K562 (cell line): ENCODE results near the gene GPR162. TPM values are rescaled to one million over a fixed set of nuclear protein-coding genes. Genes with fewer than 3 reads are reported as not detected.

Source experiments
- ARNT ChIP-seq, 2 experiments: fragments of 450-650 bp; IDR thresholded peaks; 2 replicates each; pipeline ENCODE4 v1.6.1; 2016; ENCODE audit warnings: mild to moderate bottlenecking in 1 of 2
- BCOR ChIP-seq: fragments of 450-650 bp; IDR thresholded peaks from 2 replicates; pipeline ENCODE4 v1.6.1; 2016
- ELF2 ChIP-seq: fragments of 250-450 bp; sonication (Bioruptor Pico); IDR thresholded peaks from 2 replicates; pipeline ENCODE4 v1.5.0; 2021; ENCODE audit warnings: mild to moderate bottlenecking
- FOXM1 ChIP-seq, 2 experiments: fragments of 450-650 bp in 1 of 2; sonication (generic) in 1 of 2; formaldehyde crosslinking in 1 of 2; IDR thresholded peaks; 2 replicates each; pipeline versions ENCODE4 v1.6.1 to v1.9.0; 2017 to 2022; ENCODE audit warnings: low read depth in 2 of 2, mild to moderate bottlenecking in 2 of 2, missing genetic modification reagents in 1 of 2, moderate library complexity in 1 of 2
- GATAD2B ChIP-seq: fragments of 450-650 bp; IDR thresholded peaks from 2 replicates; pipeline ENCODE4 v1.6.1; 2017; ENCODE audit warnings: mild to moderate bottlenecking, borderline replicate concordance
- HCFC1 ChIP-seq: IDR thresholded peaks from 2 replicates; pipeline ENCODE4 v1.6.1; 2012; ENCODE audit warnings: low read depth, low read length, improper control_type of control experiment
- HDAC2 ChIP-seq: fragments of 450-650 bp; IDR thresholded peaks from 2 replicates; pipeline ENCODE4 v1.6.1; 2016; ENCODE audit warnings: mild to moderate bottlenecking
- MYC ChIP-seq, 2 experiments: fragments of 250-450 bp in 1 of 2; sonication (Bioruptor Pico) in 1 of 2; IDR thresholded peaks; 2 replicates each; pipeline versions ENCODE4 v1.5.1 to v1.6.1; 2012 to 2021; ENCODE audit warnings: low read depth in 2 of 2, borderline replicate concordance in 1 of 2, improper control_type of control experiment in 1 of 2, low read length in 1 of 2, mild to moderate bottlenecking in 1 of 2, moderate library complexity in 1 of 2
- ZFX ChIP-seq: sonication (generic); formaldehyde crosslinking; IDR thresholded peaks from 2 replicates; pipeline ENCODE4 v1.8.0; 2022; ENCODE audit warnings: mild to moderate bottlenecking, missing genetic modification reagents, moderate library complexity
- ZNF140 ChIP-seq: fragments of 250-450 bp; sonication (Bioruptor Pico); IDR thresholded peaks from 2 replicates; pipeline ENCODE4 v1.8.0; 2021; ENCODE audit warnings: moderate library complexity, mild to moderate bottlenecking, inconsistent platforms
- polyA plus RNA-seq, 8 experiments: library from polyadenylated mRNA; depleted of rRNA in 4 of 8; stranded (reverse) in 5 of 8; unstranded in 3 of 8; fragments of >200 nt; fragmentation: Nextera tagmentation in 2 of 8; fragmentation: Illumina TruSeq in 1 of 8; extraction: Ambion mirVana in 2 of 8; extraction: Trizol in 1 of 8; gene quantifications; 2 replicates each; pipeline versions ENCODE4 v1.2.1 to v1.2.3, GENCODE V29; 2011 to 2014; ENCODE audit warnings: inconsistent platforms in 1 of 8, missing spikeins in 1 of 8
- total RNA-seq, 7 experiments: library from RNA; depleted of rRNA in 6 of 7; stranded (reverse); fragments of >200 nt in 6 of 7; fragmentation: Illumina TruSeq in 2 of 7; extraction: Trizol in 2 of 7; gene quantifications; 2 replicates each; pipeline versions ENCODE4 v1.2.1 to v1.2.3, GENCODE V29; 2011 to 2021; ENCODE audit warnings: low replicate concordance in 1 of 7
- TF ChIP-seq, protein P1 (sequence below): fragments of 250-450 bp; sonication (Bioruptor Pico); IDR thresholded peaks from 2 replicates; pipeline ENCODE4 v1.5.0; 2021; ENCODE audit warnings: mild to moderate bottlenecking, borderline replicate concordance
- TF ChIP-seq, protein P2 (sequence below): IDR thresholded peaks from 3 replicates; pipeline ENCODE4 v1.6.1; 2011; ENCODE audit warnings: borderline replicate concordance, mild to moderate bottlenecking; ENCODE audit not compliant: insufficient read length, insufficient read depth
- TF ChIP-seq, protein P3 (sequence below): fragments of 250-450 bp; sonication (Bioruptor Pico); IDR thresholded peaks from 2 replicates; pipeline ENCODE4 v1.8.0; 2022; ENCODE audit warnings: inconsistent platforms

The GPR162 gene
- total and polyA plus RNA-seq, 9 of the 15 experiments (the other 6 are each of a cell fraction or from before 2014, with no cell fraction given), result 0.65 to 1.8 (median 1.1) TPM; not detected in 2

DNA sequence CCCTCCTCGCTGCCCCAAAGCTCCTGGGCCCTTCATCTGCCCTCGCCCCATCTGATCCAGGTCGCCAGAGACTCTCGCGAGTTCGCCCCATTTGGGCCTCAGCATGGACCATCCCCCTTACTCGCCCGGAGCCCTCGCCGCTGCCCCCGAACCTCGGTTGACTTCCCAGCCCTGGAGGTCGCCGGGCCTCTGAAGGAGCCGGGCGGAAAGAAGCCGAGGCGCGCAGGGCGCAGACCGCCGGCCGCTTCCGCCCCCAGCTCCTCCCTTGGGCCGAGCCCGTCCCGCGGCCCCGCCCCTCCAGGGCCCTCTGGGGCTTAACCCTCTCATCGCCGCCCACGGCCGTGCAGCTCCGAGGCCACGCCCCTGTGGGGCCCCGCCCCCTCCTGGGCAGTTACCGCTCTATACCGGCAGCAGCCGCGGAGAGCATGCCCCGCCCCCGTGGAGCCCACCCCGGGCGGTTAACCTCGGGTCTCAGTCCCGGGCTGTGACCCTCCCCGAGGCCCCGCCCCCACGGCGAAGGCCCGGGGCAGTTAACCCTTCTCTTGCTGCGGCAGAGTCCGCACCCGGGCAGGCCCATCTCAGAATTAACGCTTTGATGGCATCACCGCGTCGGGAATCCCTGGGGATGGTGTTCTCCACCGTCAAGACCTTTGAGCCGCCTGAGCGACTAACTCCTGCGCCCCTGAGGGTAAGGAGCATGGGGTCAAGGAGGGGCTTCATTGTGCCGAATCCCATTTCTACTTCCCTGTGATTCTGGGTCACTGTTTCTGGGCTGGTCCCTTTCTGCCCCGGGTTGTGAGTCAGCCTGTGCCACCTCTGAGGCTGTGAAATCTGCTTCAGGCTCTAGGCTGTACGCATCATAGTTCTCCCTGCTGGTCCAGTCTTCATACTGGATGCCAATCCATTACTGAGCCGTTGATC, 51.7 kb downstream of the GPR162 start, which contains the start of gene SPSB2 (continued):
- TF ChIP-seq ARNT (IDR thresholded peaks at IDR 0.05) (no peak), FOXM1 (IDR thresholded peaks at IDR 0.05; ENCODE audit: low read depth) (no peak), FOXM1 (CRISPR knock-in tag; IDR thresholded peaks at IDR 0.05; ENCODE audit: low read depth) (no peak), GATAD2B (no peak), ZNF140 (CRISPR knock-in tag) (no peak), ZFX (peak; percentile 49; the same call in 1 of the 2 replicates), BCOR (no peak), MYC (IDR thresholded peaks at IDR 0.05; ENCODE audit: low read depth, low read length) (no peak; the same call in 1 of the 2 replicates), MYC (CRISPR knock-in tag; IDR thresholded peaks at IDR 0.05; ENCODE audit: borderline replicate concordance, low read depth) (no peak), HCFC1 (peak; percentile 26; the same call in 1 of the 2 replicates), HDAC2 (no peak), ELF2 (CRISPR knock-in tag) (no peak)
- TF ChIP-seq, protein P1, sequence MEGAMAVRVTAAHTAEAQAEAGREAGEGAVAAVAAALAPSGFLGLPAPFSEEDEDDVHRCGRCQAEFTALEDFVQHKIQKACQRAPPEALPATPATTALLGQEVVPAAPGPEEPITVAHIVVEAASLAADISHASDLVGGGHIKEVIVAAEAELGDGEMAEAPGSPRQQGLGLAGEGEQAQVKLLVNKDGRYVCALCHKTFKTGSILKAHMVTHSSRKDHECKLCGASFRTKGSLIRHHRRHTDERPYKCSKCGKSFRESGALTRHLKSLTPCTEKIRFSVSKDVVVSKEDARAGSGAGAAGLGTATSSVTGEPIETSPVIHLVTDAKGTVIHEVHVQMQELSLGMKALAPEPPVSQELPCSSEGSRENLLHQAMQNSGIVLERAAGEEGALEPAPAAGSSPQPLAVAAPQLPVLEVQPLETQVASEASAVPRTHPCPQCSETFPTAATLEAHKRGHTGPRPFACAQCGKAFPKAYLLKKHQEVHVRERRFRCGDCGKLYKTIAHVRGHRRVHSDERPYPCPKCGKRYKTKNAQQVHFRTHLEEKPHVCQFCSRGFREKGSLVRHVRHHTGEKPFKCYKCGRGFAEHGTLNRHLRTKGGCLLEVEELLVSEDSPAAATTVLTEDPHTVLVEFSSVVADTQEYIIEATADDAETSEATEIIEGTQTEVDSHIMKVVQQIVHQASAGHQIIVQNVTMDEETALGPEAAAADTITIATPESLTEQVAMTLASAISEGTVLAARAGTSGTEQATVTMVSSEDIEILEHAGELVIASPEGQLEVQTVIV (CRISPR knock-in tag), result no peak
- TF ChIP-seq, protein P2, sequence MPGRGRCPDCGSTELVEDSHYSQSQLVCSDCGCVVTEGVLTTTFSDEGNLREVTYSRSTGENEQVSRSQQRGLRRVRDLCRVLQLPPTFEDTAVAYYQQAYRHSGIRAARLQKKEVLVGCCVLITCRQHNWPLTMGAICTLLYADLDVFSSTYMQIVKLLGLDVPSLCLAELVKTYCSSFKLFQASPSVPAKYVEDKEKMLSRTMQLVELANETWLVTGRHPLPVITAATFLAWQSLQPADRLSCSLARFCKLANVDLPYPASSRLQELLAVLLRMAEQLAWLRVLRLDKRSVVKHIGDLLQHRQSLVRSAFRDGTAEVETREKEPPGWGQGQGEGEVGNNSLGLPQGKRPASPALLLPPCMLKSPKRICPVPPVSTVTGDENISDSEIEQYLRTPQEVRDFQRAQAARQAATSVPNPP, result no peak
- TF ChIP-seq, protein P3, sequence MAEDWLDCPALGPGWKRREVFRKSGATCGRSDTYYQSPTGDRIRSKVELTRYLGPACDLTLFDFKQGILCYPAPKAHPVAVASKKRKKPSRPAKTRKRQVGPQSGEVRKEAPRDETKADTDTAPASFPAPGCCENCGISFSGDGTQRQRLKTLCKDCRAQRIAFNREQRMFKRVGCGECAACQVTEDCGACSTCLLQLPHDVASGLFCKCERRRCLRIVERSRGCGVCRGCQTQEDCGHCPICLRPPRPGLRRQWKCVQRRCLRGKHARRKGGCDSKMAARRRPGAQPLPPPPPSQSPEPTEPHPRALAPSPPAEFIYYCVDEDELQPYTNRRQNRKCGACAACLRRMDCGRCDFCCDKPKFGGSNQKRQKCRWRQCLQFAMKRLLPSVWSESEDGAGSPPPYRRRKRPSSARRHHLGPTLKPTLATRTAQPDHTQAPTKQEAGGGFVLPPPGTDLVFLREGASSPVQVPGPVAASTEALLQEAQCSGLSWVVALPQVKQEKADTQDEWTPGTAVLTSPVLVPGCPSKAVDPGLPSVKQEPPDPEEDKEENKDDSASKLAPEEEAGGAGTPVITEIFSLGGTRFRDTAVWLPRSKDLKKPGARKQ, result no peak
